Ramos (cell line): ENCODE measurements around the gene TMPRSS4.

Source experiments
- in situ Hi-C: fragments of 300-500 bp; cut with MboI; formaldehyde crosslinking; loops from one replicate; pipeline ENCODE4 v1.14.3; 2022; ENCODE audit warnings: low sequenced_read_pairs; ENCODE audit not compliant: unreplicated experiment

The TMPRSS4 gene

DNA sequence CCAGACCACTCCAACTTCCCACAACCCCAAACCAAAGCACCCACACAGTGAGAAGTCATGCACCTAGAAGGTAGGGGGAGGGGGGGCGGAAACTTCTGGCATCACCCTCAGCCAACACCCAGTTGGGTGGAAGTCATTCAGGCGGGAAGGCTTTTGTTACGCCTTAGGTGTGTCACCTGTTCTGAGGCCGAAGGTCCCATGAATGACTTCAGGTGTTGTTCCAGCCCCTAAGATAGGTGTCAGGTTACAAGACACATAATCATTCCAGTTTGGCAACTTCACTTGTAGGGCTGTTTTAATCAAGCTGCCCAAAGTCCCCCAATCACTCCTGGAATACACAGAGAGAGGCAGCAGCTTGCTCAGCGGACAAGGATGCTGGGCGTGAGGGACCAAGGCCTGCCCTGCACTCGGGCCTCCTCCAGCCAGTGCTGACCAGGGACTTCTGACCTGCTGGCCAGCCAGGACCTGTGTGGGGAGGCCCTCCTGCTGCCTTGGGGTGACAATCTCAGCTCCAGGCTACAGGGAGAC is at the start of gene TMPRSS4:
Gene TMPRSS4, plus strand, starts transcription at position 325 of the 528 bp plus-strand sequence. CDS start 225 bp downstream, outside the sequence.
- in situ Hi-C loops, result no loop called here

DNA sequence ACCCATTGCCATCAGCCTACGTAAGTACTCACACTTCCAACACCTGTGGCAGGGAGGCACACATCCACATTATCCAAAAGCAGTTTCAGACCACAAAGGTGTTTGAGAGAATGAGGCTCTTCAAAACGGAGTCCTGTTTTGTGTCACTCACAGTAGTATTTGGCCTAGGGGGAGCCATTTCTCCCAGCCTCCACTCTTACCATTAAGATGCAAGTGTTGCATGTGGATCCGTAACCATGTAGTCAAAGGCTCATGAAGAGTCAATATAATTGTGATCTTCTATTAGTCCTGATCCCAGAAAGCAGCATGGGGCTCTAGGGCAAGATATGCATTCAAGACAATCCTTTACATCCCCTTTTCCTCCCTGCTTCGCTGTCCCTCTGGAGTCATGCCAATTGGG is 49.2 kb upstream of the TMPRSS4 start:
- in situ Hi-C loops, result no loop called here

DNA sequence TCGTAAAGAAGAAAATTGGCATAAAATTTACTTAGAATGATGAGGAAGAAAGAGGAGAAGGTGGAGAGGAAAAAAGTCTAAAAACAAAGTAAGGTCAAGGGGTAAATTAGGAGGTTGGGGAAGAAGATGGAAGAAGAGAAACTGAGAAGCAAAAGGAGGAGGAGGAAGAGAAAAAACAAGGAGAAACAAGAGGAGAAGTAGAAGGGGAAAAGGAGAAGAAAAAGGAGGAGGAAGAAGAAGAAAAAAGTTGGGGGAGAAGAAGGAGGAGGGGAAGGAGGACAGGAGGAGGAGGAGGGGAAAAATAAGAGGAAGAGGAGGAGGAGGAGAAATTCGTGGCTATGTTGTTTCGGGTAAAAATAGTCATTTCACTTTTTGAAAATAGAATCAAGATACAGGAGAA is 48.3 kb upstream of the TMPRSS4 start:
- in situ Hi-C loops, result no loop called here

GRCh38 chr11:118033443-118033842 is 43.4 kb upstream of the TMPRSS4 start:
- in situ Hi-C loops, result no loop called here

GRCh38 chr11:118042141-118042540 is 34.7 kb upstream of the TMPRSS4 start:
- in situ Hi-C loops, result no loop called here

DNA sequence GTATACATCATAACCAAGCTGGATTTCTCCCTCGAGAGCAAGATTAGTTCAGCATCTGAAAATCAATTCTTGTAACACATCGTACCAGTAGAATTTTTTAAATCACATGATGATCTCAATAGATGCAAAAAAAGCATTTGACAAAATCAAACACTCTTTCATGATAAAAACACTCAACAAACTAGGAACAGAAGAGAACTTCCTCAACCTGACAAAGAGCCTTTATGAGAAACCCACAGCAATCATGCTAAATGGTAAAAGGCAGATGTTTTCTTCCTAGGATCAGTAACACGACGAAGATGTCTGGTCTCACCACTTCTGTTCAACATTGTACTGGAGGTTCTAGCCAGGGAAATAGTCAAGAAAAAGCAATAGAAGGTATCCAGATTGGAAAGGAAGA is 34.1 kb upstream of the TMPRSS4 start:
- in situ Hi-C loops, result no loop called here

DNA sequence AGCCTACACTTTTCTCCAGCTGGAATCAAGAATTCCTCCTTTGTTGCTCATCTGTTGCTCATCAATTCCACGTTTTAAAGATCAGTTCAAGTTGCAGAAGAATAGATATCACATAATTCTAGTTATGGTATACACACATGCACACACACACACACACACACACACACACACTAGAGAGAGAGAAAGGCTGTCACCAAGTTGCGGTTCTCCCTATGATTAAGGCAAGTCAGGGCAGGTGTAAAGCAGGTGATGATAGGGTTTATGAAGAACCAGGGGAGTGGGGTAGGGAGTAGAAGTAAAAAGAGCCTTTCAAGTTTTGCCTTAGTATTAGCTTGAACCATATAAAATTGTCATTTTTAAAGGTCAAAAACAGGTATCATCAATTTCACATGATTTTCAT is 31.7 kb upstream of the TMPRSS4 start:
- in situ Hi-C loops, result loop anchor here (5.0 kb wide), 1 partner anchor 98 kb away; no protein-coding TSS in a partner anchor

DNA sequence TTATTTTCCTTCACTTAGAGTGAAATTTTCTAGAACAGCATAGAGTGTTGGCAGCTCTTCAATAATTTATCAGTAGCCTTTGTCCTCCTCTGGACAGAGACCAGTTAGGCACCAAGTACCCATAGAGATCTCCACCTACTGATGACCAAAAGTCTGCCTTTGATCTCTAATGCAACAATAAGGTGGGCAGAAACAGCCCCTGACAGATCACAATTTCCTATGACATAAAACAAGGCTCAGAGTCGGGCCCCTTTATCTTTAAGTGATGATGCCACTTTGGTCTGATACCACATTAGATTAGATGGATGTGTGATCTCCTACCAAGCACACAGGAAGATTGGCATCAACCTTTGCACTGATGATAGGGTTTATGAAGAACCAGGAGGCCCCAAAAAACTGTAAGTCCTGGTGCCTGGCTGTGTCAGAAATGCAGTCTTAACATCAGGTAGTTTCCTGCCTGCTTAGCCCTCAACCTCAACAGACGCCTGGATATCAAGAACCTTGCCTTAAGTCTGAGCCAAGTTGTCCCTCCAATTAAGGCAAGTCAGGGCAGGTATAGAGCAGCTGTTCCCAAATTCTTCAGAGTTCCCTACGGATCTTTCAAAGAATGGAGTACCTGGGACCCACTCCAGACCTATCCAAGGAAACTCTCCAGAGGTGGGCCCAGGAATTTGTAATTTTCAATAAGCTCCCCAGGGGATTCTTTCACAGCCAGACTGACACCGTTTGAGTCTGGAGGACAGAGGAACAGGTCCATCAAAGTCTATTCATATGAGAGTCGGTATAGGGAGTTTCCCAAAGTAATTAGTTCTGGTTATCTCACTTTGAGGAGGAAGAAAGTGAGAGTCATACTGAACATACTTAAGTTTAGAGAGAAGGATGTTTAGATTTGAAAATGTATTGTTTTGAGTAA is 30.6 kb upstream of the TMPRSS4 start:
- in situ Hi-C loops, result loop anchor here (5.0 kb wide), 1 partner anchor 99 kb away; no protein-coding TSS in a partner anchor

GRCh38 chr11:118046964-118047700 is 29.7 kb upstream of the TMPRSS4 start:
- in situ Hi-C loops, result loop anchor here (5.0 kb wide), 1 partner anchor 100 kb away; no protein-coding TSS in a partner anchor

DNA sequence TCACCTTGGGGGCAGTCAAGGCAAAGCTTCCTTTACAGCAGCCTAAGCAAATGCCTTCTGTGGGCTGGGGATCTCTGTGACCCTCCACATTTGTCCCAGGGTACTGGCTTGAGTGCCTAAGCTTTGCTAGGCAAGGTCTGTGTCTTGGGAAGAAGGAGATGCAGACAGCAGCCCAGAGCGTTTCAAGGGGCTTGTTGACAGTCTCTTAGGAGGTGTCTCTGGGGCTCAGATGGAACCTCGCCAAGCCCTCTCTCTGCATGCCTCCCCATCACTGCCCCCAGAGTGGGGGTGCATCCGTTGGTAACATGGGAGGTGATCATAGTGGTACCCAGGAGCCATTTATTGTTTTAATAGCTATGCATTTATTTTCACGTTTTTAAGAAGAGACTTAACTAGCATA is 29.1 kb upstream of the TMPRSS4 start:
- in situ Hi-C loops, result loop anchor here (5.0 kb wide), 1 partner anchor 100 kb away; no protein-coding TSS in a partner anchor

GRCh38 chr11:118048472-118049370 is 28.2 kb upstream of the TMPRSS4 start:
- in situ Hi-C loops, result loop anchor here (5.0 kb wide), 1 partner anchor 101 kb away; no protein-coding TSS in a partner anchor

DNA sequence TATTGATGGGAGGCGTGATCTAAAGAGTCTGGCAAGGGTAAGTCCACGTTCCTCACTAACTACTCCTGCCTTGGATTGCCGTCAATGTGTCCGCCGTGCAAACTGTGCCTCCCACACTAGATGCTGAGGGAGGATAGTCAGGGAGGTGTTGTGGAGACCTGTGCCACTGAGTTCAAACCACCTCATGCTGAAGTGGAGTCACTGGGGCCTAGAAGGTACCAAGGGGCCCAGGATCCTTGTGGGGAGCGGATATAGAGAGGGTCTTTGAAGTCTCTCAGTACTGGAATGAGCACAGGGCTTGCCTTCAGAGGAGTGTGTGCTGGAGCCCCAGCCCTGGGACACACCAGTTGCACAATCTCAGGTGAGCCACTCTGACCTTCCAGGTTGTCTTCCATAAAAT is 27.1 kb upstream of the TMPRSS4 start:
- in situ Hi-C loops, result loop anchor here (5.0 kb wide), 1 partner anchor 102 kb away; no protein-coding TSS in a partner anchor

GRCh38 chr11:118050208-118050891 is 26.5 kb upstream of the TMPRSS4 start:
- in situ Hi-C loops, result no loop called here

GRCh38 chr11:118051136-118051610 is 25.7 kb upstream of the TMPRSS4 start:
- in situ Hi-C loops, result no loop called here

GRCh38 chr11:118051611-118052461 is 25.0 kb upstream of the TMPRSS4 start:
- in situ Hi-C loops, result no loop called here

DNA sequence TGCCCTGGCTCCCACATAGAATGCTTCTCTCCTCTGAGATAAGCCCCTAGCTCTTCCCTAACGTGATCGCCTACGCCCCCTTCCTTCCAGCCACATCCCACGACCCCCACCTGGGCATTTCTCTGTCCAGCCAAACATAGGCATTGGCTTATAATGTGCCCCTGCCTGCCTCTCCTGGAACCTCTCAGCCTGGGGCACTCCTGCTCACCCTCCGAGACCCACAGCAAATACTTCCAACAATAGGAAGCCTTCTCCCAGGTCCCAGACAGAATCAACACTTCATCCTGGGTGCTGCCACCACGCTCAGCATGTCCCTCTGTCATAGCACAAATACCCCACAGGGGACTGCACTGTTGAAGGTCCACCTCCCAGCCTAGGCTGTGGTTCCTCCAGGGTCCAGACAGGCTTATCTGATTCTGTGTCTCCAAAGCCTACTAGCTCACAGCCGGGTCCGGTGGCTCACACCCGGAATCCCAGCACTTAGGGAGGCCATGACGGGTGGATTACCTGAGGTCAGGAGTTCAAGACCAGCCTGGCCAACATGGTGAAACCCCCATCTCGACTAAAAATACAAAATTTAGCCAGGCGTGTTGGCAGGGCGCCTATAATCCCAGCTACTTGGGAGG is 24.2 kb upstream of the TMPRSS4 start:
- in situ Hi-C loops, result no loop called here
